ENCODE results near the gene ARHGEF16.

Gene ARHGEF16

GRCh38 chr1:3429320-3429719 lies 25.1 kb upstream of the ARHGEF16 start:
- Histone ChIP-seq H3K27me3 (ENCODE audit: control insufficient read depth, insufficient read depth, low read length) (no peaks in the 10 kb centered on the region), H2AFZ (no peak overlapping the region), H3K4me2 (ENCODE audit: low read length) (no peak overlapping the region), H3K27ac (no peak overlapping the region), H3K4me1 (no peaks in the 10 kb centered on the region), H3K9ac (no peak overlapping the region), H3K4me3 (ENCODE audit: low read depth, low read length) (no peak overlapping the region), H3K79me2 (no peaks in the 10 kb centered on the region), H3K36me3 (ENCODE audit: control insufficient read depth, insufficient read depth, low read length) (no peaks in the 10 kb centered on the region), H3K9me3 (ENCODE audit: control insufficient read depth, low read length) (no peaks in the 10 kb centered on the region)
- TF ChIP-seq CTCF (IDR thresholded peaks at IDR 0.05), result no peak

- Histone ChIP-seq H2AFZ (no peak overlapping the region), H3K4me2 (ENCODE audit: low read length) (no peak overlapping the region), H3K9ac (no peak overlapping the region), H3K27ac (no peak overlapping the region), H3K79me2 (no peaks in the 10 kb centered on the region), H3K4me3 (ENCODE audit: low read depth, low read length) (no peak overlapping the region), H3K4me1 (no peaks in the 10 kb centered on the region), H3K27me3 (ENCODE audit: control insufficient read depth, insufficient read depth, low read length) (no peaks in the 10 kb centered on the region), H3K9me3 (ENCODE audit: control insufficient read depth, low read length) (no peaks in the 10 kb centered on the region), H3K36me3 (ENCODE audit: control insufficient read depth, insufficient read depth, low read length) (no peaks in the 10 kb centered on the region)
- TF ChIP-seq CTCF (IDR thresholded peaks at IDR 0.05), result no peak
Observed at GRCh38 chr1:3429766-3430165, 24.7 kb upstream of the ARHGEF16 start.

GRCh38 chr1:3430406-3430805 lies 24.1 kb upstream of the ARHGEF16 start:
- H3K27ac ChIP-seq, result no peak overlapping the region
- H3K4me2 ChIP-seq (ENCODE audit: low read length), result no peak overlapping the region
- H3K9me3 ChIP-seq (ENCODE audit: control insufficient read depth, low read length), result no peaks in the 10 kb centered on the region
- H3K36me3 ChIP-seq (ENCODE audit: control insufficient read depth, insufficient read depth, low read length), result no peaks in the 10 kb centered on the region
- no peak overlapping the region for H3K9ac ChIP-seq
- no peak overlapping the region for H3K4me3 ChIP-seq (ENCODE audit: low read depth, low read length)
- H3K79me2 ChIP-seq, result no peaks in the 10 kb centered on the region
- no peaks in the 10 kb centered on the region for H3K27me3 ChIP-seq (ENCODE audit: control insufficient read depth, insufficient read depth, low read length)
- TF ChIP-seq CTCF (IDR thresholded peaks at IDR 0.05), result no peak
- no peaks in the 10 kb centered on the region for H3K4me1 ChIP-seq
- no peak overlapping the region for H2AFZ ChIP-seq

- H3K36me3 ChIP-seq (ENCODE audit: control insufficient read depth, insufficient read depth, low read length), result no peaks in the 10 kb centered on the region
Observed at GRCh38 chr1:3430820-3431219, 23.6 kb upstream of the ARHGEF16 start.

More at GRCh38 chr1:3430820-3431219, 23.6 kb upstream of the ARHGEF16 start:
- no peak overlapping the region for H3K4me3 ChIP-seq (ENCODE audit: low read depth, low read length)
- H3K9ac ChIP-seq, result no peak overlapping the region
- H3K4me1 ChIP-seq, result no peaks in the 10 kb centered on the region
- no peak overlapping the region for H2AFZ ChIP-seq
- H3K27ac ChIP-seq, result no peak overlapping the region
- H3K27me3 ChIP-seq (ENCODE audit: control insufficient read depth, insufficient read depth, low read length), result no peaks in the 10 kb centered on the region
- H3K9me3 ChIP-seq (ENCODE audit: control insufficient read depth, low read length), result no peaks in the 10 kb centered on the region
- no peaks in the 10 kb centered on the region for H3K79me2 ChIP-seq
- no peak overlapping the region for H3K4me2 ChIP-seq (ENCODE audit: low read length)
- TF ChIP-seq CTCF (IDR thresholded peaks at IDR 0.05), result no peak
